Effector CD4-positive, alpha-beta T cell (primary cell): ENCODE data around the gene PTPRD. TPM values are rescaled to one million over a fixed set of nuclear protein-coding genes. Genes with fewer than 3 reads are reported as not detected.

Experiments
- DNase-seq: peaks from one replicate; pipeline ENCODE4 v3.0.0-alpha.2; 2020
- total RNA-seq: gene quantifications from one replicate; lab custom pipeline; 2026; lab: John Stamatoyannopoulos, UW

Gene PTPRD
- not detected for total RNA-seq

GRCh38 chr9:10612641-10613398, at the start of gene PTPRD:
Gene PTPRD (minus strand): TSS chr9:10613002.
- DNase-seq: no peak

- DNase-seq: no peak
These were observed 49.2 kb upstream of the PTPRD start for GRCh38 chr9:10661994-10662393.

GRCh38 chr9:10661376-10661775, 48.6 kb upstream of the PTPRD start:
- no peak for DNase-seq

GRCh38 chr9:10651012-10651411, 38.2 kb upstream of the PTPRD start:
- no peak for DNase-seq

- DNase-seq: no peak
These were observed 36.3 kb upstream of the PTPRD start for GRCh38 chr9:10649076-10649475.

GRCh38 chr9:10633785-10634184, 21.0 kb upstream of the PTPRD start:
- DNase-seq: no peak

GRCh38 chr9:10614196-10614800, 1.5 kb upstream of the PTPRD start:
- no peak for DNase-seq

GRCh38 chr9:10613419-10613818, 617 bp upstream of the PTPRD start:
- DNase-seq: no peak

GRCh38 chr9:10605388-10605787, 7.4 kb downstream of the PTPRD start:
- DNase-seq: no peak

GRCh38 chr9:10604927-10605326, 7.9 kb downstream of the PTPRD start:
- DNase-seq: no peak

- no peak for DNase-seq
These were observed 15.0 kb downstream of the PTPRD start for GRCh38 chr9:10597801-10598200.

- no peak for DNase-seq
These were observed 18.3 kb downstream of the PTPRD start for GRCh38 chr9:10594482-10594881.

- no peak for DNase-seq
These were observed 26.4 kb downstream of the PTPRD start for GRCh38 chr9:10586407-10586806.

- no peak for DNase-seq
These were observed 41.1 kb downstream of the PTPRD start for GRCh38 chr9:10571699-10572098.

- no peak for DNase-seq
These were observed 46.0 kb downstream of the PTPRD start for GRCh38 chr9:10566848-10567247.

- DNase-seq: no peak
These were observed 50.0 kb downstream of the PTPRD start for GRCh38 chr9:10562581-10563343.

- no peak for DNase-seq
These were observed 64.5 kb downstream of the PTPRD start for GRCh38 chr9:10548348-10548747.

GRCh38 chr9:10538073-10538472, 74.7 kb downstream of the PTPRD start:
- DNase-seq: no peak

GRCh38 chr9:10534850-10535249, 78.0 kb downstream of the PTPRD start:
- DNase-seq: no peak

- no peak for DNase-seq
These were observed 86.8 kb downstream of the PTPRD start for GRCh38 chr9:10525972-10526371.

- no peak for DNase-seq
These were observed 89.6 kb downstream of the PTPRD start for GRCh38 chr9:10523164-10523563.

GRCh38 chr9:10512144-10512543, 100.7 kb downstream of the PTPRD start:
- DNase-seq: no peak

GRCh38 chr9:10488937-10489336, 123.9 kb downstream of the PTPRD start:
- DNase-seq: no peak

GRCh38 chr9:10479172-10479571, 133.6 kb downstream of the PTPRD start:
- no peak for DNase-seq
